Activated B cell treated with CpG ODN at 0.5 μM for 24 hours (primary cell): ENCODE measurements around the gene SORBS1. TPM values are rescaled to one million over a fixed set of nuclear protein-coding genes. Genes with fewer than 3 reads are reported as not detected.

Source experiments
- ATAC-seq: fragments of 200-7000 bp; cut with Tn5 transposase; one replicate; pipeline ENCODE4 v1.10.0; 2021; ENCODE audit warnings: low read depth, mild to moderate bottlenecking, moderate library complexity
- CTCF ChIA-PET: fragments of 350-600 bp; sonication (Branson Sonifier 250); formaldehyde crosslinking; loops from one replicate; lab custom pipeline; 2021; ENCODE audit warnings: antibody characterized with exemption; lab: Charles Lee
- POLR2A ChIA-PET: fragments of 350-600 bp; sonication (Branson Sonifier 250); formaldehyde crosslinking; loops from one replicate; lab custom pipeline; 2021; ENCODE audit warnings: antibody characterized with exemption; lab: Charles Lee
- DNase-seq: peaks from one replicate; pipeline ENCODE4 v3.0.0; 2022
- H3K27ac Mint-ChIP-seq: one replicate; pipeline ENCODE4 v1.8.0; 2020; ENCODE audit warnings: mixed read lengths
- H3K27me3 Mint-ChIP-seq: one replicate; pipeline ENCODE4 v1.8.0; 2021; ENCODE audit warnings: mixed read lengths
- H3K36me3 Mint-ChIP-seq: one replicate; pipeline ENCODE4 v1.8.0; 2021; ENCODE audit warnings: low read depth, mixed read lengths
- H3K4me1 Mint-ChIP-seq: one replicate; pipeline ENCODE4 v1.8.0; 2021; ENCODE audit warnings: mixed read lengths
- H3K4me3 Mint-ChIP-seq: one replicate; pipeline ENCODE4 v1.8.0; 2020; ENCODE audit warnings: mild to moderate bottlenecking, mixed read lengths
- H3K9me3 Mint-ChIP-seq: one replicate; pipeline ENCODE4 v1.8.0; 2020; ENCODE audit warnings: mixed read lengths
- intact Hi-C: fragments of 100-400 bp; cut with micrococcal nuclease; formaldehyde crosslinking; loops from one replicate; pipeline ENCODE4 v1.15.1; 2024
- total RNA-seq: library from RNA; stranded (reverse); gene quantifications from 2 replicates; pipeline ENCODE4 v1.2.3, GENCODE V29; 2022
- TF ChIP-seq, protein P1 (sequence below): fragments of 200-600 bp; IDR thresholded peaks from one replicate; pipeline ENCODE4 v1.8.0; 2022; ENCODE audit warnings: antibody characterized with exemption, mild to moderate bottlenecking

SORBS1 gene
- total RNA-seq, 1 donor from 2014 or later = 0.42 TPM

- Mint-ChIP-seq H3K9me3 (no peaks in the 10 kb centered on the region), H3K36me3 (no peaks in the 10 kb centered on the region), H3K27ac (no peak overlapping the region), H3K4me3 (no peak overlapping the region), H3K27me3 (no peaks in the 10 kb centered on the region), H3K4me1 (no peaks in the 10 kb centered on the region)
- CTCF ChIA-PET = no interaction called here
- POLR2A ChIA-PET = no interaction called here
- no peak for ATAC-seq
- intact Hi-C loops = no loop called here
- TF ChIP-seq, protein P1, sequence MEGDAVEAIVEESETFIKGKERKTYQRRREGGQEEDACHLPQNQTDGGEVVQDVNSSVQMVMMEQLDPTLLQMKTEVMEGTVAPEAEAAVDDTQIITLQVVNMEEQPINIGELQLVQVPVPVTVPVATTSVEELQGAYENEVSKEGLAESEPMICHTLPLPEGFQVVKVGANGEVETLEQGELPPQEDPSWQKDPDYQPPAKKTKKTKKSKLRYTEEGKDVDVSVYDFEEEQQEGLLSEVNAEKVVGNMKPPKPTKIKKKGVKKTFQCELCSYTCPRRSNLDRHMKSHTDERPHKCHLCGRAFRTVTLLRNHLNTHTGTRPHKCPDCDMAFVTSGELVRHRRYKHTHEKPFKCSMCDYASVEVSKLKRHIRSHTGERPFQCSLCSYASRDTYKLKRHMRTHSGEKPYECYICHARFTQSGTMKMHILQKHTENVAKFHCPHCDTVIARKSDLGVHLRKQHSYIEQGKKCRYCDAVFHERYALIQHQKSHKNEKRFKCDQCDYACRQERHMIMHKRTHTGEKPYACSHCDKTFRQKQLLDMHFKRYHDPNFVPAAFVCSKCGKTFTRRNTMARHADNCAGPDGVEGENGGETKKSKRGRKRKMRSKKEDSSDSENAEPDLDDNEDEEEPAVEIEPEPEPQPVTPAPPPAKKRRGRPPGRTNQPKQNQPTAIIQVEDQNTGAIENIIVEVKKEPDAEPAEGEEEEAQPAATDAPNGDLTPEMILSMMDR = no peak
- DNase-seq = no peak
These were observed 227.0 kb downstream of the SORBS1 start for GRCh38 chr10:95333997-95334804.

- TF ChIP-seq, protein P1 = no peak
- H3K9me3 Mint-ChIP-seq = no peaks in the 10 kb centered on the region
- DNase-seq (no peak), ATAC-seq (no peak)
- no peaks in the 10 kb centered on the region for H3K36me3 Mint-ChIP-seq
- intact Hi-C loops = no loop called here
- no peaks in the 10 kb centered on the region for H3K27me3 Mint-ChIP-seq
- CTCF ChIA-PET = no interaction called here
- POLR2A ChIA-PET = no interaction called here
- H3K4me3 Mint-ChIP-seq = no peak overlapping the region
- H3K27ac Mint-ChIP-seq = no peak overlapping the region
- H3K4me1 Mint-ChIP-seq = no peaks in the 10 kb centered on the region
These were observed 228.4 kb downstream of the SORBS1 start for GRCh38 chr10:95332666-95333249.

DNA sequence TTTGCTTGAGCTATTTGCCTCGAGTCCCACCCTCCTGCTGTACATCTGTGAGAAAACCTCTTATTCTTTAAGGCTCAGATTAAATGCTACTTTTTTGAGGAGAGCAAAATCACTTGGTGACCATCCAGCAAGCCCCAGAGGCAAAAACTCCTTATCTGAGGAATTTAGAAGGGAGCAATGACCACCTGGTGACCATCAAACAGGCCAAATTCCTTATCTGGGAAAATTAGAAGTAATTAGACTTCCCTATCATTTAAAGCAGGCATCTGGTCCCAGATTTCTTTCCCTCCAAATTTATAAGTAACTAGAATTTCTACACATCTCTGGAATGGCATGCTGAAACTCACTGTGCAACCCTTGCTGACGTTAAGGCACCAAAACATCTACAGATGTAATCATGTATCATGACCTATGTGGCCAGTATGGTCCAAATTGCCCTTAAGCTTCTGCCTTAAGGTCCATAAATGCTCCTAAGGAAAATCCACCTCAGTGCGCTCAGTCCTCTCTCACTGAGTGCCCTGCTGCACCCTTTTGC, 229.5 kb downstream of the SORBS1 start:
- intact Hi-C loops = no loop called here
- CTCF ChIA-PET = no interaction called here
- Mint-ChIP-seq H3K4me1 (no peaks in the 10 kb centered on the region), H3K9me3 (no peaks in the 10 kb centered on the region), H3K4me3 (no peak overlapping the region), H3K27ac (no peak overlapping the region), H3K36me3 (no peaks in the 10 kb centered on the region), H3K27me3 (no peaks in the 10 kb centered on the region)
- TF ChIP-seq, protein P1 = no peak
- ATAC-seq (no peak), DNase-seq (no peak)
- POLR2A ChIA-PET = no interaction called here

DNA sequence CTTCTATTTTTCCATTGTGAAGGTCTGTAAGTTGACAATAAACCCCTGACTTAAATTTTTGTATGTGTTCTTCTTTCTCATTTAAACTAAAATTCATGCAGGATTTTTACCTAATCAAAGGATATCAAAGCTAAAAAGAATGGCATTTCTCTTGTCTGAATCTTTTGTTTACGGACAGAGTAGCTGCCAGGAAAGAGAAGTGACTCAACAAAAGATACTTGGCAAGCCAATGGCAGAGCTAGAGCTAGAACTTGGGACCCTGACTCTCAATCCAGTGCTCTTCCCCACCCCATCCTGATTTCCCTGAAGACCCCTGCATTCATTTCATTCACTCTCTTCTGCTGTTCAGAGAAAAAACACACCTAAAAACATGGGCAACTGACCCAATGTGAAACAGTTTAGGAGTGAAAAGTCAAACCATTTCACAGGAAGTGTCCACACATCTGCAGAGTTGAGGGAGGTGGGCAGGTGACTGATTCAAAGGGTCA, 230.2 kb downstream of the SORBS1 start:
- Mint-ChIP-seq H3K27ac (no peak overlapping the region), H3K27me3 (no peaks in the 10 kb centered on the region), H3K9me3 (no peaks in the 10 kb centered on the region), H3K36me3 (no peaks in the 10 kb centered on the region), H3K4me3 (no peak overlapping the region), H3K4me1 (no peaks in the 10 kb centered on the region)
- intact Hi-C loops = no loop called here
- CTCF ChIA-PET = no interaction called here
- DNase-seq (no peak), ATAC-seq (no peak)
- TF ChIP-seq, protein P1 = no peak
- POLR2A ChIA-PET = no interaction called here

DNA sequence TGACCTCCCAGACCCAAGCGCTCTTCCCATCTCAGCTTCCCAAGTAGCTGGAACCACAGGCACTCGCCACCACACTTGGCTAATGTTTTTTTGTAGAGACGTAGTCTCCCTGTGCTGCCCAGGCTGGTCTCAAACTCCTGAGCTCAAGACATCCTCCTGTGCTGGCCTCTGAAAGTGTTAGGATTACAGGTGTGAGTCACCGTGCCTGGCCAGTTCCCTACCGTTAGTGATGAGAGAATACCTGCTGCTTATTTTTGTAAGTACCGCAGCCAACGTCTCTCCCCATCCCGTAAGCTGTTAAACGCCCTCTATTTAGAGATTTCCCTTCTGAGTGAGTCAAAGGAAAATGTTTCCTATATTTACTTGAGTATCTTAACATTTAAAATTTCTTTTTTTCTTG, 231.9 kb downstream of the SORBS1 start:
- ChIA-PET CTCF (interaction anchor here (0.7 kb wide), 1 partner anchor 15 kb away, joined by 3 read pairs; no protein-coding TSS in a partner anchor), POLR2A (no interaction called here)
- intact Hi-C loops = no loop called here
- TF ChIP-seq, protein P1 = no peak
- H3K27me3 Mint-ChIP-seq = no peaks in the 10 kb centered on the region
- H3K27ac Mint-ChIP-seq = no peak overlapping the region
- no peak overlapping the region for H3K4me3 Mint-ChIP-seq
- no peaks in the 10 kb centered on the region for H3K4me1 Mint-ChIP-seq
- DNase-seq = no peak
- no peak for ATAC-seq
- no peaks in the 10 kb centered on the region for H3K9me3 Mint-ChIP-seq
- H3K36me3 Mint-ChIP-seq = no peaks in the 10 kb centered on the region
